Daoy (cell line): Measurements from ENCODE around the gene KLF7. TPM values are rescaled to one million over a fixed set of nuclear protein-coding genes. Genes with fewer than 3 reads are reported as not detected.
A peak's percentile ranks its signal among the peaks of the same experiment; 100 is the strongest.

ENCODE experiments used
- DNase-seq: peaks from one replicate; pipeline ENCODE4 v3.0.0-alpha.2; 2015; ENCODE audit warnings: low read depth
- total RNA-seq: library from RNA; depleted of rRNA; stranded (reverse); fragments of >200 nt; shearing (Covaris generic); gene quantifications from 2 replicates; pipeline ENCODE4 v1.2.3, GENCODE V29; 2014

The KLF7 gene
- total RNA-seq, 1 experiment from 2014 or later = 10.7 TPM

GRCh38 chr2:207093234-207093633 lies 72.5 kb downstream of the KLF7 start:
- DNase-seq = no peak

- DNase-seq = no peak
These were observed 72.9 kb downstream of the KLF7 start for GRCh38 chr2:207092818-207093217.

- no peak for DNase-seq
These were observed 73.8 kb downstream of the KLF7 start for GRCh38 chr2:207091928-207092327.

GRCh38 chr2:207091176-207091575 lies 74.6 kb downstream of the KLF7 start:
- no peak for DNase-seq

- DNase-seq = no peak
These were observed 75.4 kb downstream of the KLF7 start for GRCh38 chr2:207090389-207090788.

- DNase-seq = no peak
These were observed 76.9 kb downstream of the KLF7 start for GRCh38 chr2:207088839-207089238.

GRCh38 chr2:207088276-207088675 lies 77.5 kb downstream of the KLF7 start:
- no peak for DNase-seq

GRCh38 chr2:207087046-207087902 lies 78.5 kb downstream of the KLF7 start:
- DNase-seq = no peak

GRCh38 chr2:207086136-207086535 lies 79.6 kb downstream of the KLF7 start:
- no peak for DNase-seq

GRCh38 chr2:207085110-207085509 lies 80.6 kb downstream of the KLF7 start:
- DNase-seq = no peak

GRCh38 chr2:207083361-207084110 lies 82.2 kb downstream of the KLF7 start:
- no peak for DNase-seq

GRCh38 chr2:207082619-207083018 lies 83.1 kb downstream of the KLF7 start:
- no peak for DNase-seq

GRCh38 chr2:207078186-207078798 lies 87.5 kb downstream of the KLF7 start:
- no peak for DNase-seq

GRCh38 chr2:207077266-207077665 lies 88.5 kb downstream of the KLF7 start:
- DNase-seq = no peak

GRCh38 chr2:207075456-207075855 lies 90.3 kb downstream of the KLF7 start:
- no peak for DNase-seq

- DNase-seq = no peak
These were observed 91.7 kb downstream of the KLF7 start for GRCh38 chr2:207073801-207074678.

- no peak for DNase-seq
These were observed 92.3 kb downstream of the KLF7 start for GRCh38 chr2:207073412-207073800.

- DNase-seq = no peak
These were observed 93.2 kb downstream of the KLF7 start for GRCh38 chr2:207072571-207072970.

- no peak for DNase-seq
These were observed 93.9 kb downstream of the KLF7 start for GRCh38 chr2:207071820-207072219.

GRCh38 chr2:207067473-207067872 lies 98.3 kb downstream of the KLF7 start:
- DNase-seq = peak; percentile 13

GRCh38 chr2:207066791-207067460 lies 98.8 kb downstream of the KLF7 start:
- DNase-seq = no peak
